Epithelial cell of proximal tubule (primary cell): ENCODE data around the gene RPS24. TPM values are rescaled to one million over a fixed set of nuclear protein-coding genes. Genes with fewer than 3 reads are reported as not detected.
"Not testable (repeated sequence)": the region's sequence is repeated elsewhere in the genome, so short reads cannot be mapped to it uniquely, and the experiment has no call there.

Source experiments
- DNase-seq: peaks from one replicate; pipeline ENCODE4 v3.0.0-alpha.2; 2011; ENCODE audit warnings: low read depth
- H3K4me3 ChIP-seq: 2 replicates; pipeline ENCODE4 v1.5.1; 2011; ENCODE audit warnings: low read depth, mild to moderate bottlenecking, low read length
- total RNA-seq: library from RNA; depleted of rRNA; stranded (reverse); fragments of >200 nt; gene quantifications from 2 replicates; pipeline ENCODE4 v1.2.3, GENCODE V29; 2015
- TF ChIP-seq, protein P1 (sequence below): conservative IDR thresholded peaks from 2 replicates; pipeline ENCODE4 v1.5.1; 2012; ENCODE audit warnings: low read depth, mild to moderate bottlenecking, low read length

RPS24 gene
- total RNA-seq, result 2,369 and 4,093 TPM in 2 replicates

DNA sequence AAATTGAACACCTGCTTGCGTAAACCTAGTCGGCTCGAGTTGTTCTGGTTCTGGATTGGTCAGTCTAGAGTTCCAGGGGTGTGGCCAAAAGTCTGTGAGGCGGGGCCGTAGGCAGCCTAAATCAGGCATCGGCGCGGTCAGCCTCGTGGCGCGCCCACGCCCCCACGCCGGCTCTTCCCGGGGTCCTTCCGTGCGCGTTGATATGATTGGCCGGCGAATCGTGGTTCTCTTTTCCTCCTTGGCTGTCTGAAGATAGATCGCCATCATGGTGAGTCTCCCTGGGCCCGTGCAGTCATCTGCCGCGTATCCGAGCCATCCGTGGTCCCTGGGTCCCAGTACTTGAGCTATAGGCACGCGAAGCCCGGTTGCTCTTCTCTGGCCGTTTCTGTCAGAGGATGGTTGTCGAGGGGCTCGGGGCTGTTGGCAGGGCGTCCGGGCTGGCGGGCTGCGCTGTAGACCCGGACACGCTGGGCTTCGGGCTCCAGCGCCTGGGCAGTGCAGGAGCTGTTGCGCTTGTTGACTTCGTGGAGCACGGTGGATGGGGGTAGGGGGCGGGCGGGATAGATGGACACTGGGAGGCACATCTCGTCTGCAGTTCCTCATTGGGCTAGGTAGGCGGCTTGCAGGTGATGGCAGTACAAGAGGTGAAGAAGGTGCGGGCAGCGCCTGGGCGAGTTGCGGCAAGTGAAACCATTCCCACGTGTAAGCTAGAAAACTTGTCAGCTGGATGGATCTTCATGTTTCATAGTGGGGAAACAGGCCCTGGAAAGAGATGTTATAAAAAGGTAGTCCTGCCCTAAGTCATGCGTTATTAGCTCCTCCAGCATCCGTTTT lies at the start of gene RPS24:
TSS of gene RPS24 (plus strand) at position 227 of the 834 bp plus-strand sequence. CDS start at position 266, 39 bp downstream.
- DNase-seq, result peak; percentile 86
- H3K4me3 ChIP-seq, result peak within 1 kb of the TSS; percentile 95
- TF ChIP-seq, protein P1, sequence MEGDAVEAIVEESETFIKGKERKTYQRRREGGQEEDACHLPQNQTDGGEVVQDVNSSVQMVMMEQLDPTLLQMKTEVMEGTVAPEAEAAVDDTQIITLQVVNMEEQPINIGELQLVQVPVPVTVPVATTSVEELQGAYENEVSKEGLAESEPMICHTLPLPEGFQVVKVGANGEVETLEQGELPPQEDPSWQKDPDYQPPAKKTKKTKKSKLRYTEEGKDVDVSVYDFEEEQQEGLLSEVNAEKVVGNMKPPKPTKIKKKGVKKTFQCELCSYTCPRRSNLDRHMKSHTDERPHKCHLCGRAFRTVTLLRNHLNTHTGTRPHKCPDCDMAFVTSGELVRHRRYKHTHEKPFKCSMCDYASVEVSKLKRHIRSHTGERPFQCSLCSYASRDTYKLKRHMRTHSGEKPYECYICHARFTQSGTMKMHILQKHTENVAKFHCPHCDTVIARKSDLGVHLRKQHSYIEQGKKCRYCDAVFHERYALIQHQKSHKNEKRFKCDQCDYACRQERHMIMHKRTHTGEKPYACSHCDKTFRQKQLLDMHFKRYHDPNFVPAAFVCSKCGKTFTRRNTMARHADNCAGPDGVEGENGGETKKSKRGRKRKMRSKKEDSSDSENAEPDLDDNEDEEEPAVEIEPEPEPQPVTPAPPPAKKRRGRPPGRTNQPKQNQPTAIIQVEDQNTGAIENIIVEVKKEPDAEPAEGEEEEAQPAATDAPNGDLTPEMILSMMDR, result no peak

DNA sequence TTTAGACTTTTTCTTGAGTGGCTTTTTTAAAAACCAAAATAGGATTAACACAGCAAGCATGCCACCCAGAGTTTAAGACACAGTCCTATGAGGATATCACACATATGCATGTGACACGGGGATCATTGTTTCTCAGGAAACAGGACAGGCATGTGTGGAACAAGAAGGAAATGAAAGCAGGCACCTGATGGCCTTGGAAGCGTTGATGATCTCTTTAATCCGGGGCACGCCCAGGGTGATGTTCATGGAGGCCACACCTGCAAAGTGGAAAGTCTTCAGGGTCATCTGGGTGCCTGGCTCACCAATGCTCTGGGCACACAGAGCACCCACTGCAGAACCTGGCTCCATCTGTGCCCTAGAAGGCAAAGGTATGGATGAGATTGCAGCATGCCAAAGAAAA lies 48.7 kb upstream of the RPS24 start:
- TF ChIP-seq, protein P1, result no peak
- DNase-seq, result no peak
- H3K4me3 ChIP-seq, result no peak overlapping the region

DNA sequence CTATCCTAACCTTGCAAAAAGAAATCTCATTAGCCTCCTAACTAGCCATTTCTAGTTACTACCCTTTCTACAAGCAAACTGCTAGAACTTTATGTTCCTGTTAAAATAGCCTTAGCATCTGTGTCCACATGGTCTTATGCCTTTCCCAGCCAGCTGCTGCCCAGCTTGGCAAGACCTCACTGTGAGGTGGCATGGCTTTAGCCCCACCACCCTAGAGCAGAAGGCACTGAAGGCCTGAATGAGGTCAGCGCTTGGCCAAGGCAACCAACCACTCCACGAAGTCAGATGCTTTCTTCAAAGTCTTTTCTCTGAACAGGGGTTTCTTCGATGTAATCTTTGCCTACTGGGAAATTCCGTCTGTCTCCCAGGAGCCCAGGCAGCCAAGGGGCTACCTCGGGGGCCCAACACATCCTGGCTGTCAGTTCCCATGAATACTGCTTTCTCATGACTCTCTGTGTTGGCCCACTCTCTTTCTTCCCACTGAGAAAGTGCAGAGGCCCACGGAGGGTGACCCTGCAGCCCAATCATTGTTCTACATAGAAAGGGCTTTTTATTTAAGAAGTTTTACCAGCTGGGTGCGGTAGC lies 45.9 kb upstream of the RPS24 start:
- no peak overlapping the region for H3K4me3 ChIP-seq
- DNase-seq, result no peak
- TF ChIP-seq, protein P1, result no peak

DNA sequence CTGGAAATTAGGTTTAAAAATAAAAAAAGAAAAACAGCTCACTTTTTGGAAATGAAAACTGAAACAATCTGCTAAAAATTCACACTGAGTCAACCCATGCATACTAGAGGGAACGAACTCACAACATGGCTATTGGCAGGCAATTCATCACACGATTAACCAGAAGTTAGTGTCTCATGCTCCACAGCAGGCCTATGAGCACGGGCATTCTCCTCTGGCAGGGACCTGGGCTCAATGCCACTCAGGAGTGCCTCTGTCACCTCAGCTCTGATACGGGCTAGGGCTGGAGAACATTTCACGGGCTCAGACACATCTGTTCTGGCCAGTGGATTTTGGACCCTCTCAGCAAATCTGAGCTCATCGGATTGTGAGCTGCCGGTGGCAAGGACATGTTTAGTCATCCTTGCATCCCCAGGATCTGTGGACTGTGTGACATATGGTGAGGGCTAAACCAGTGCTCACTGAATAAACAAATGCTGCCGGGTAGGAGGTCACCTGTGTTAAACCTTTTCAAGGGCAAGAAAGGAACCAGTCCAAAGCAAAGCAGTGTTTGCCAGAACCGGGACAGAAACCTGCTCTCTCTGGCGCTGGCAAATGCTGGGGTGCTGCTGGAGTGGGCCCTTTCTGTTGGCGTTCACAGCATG lies 44.5 kb upstream of the RPS24 start:
- TF ChIP-seq, protein P1, result no peak
- no peak for DNase-seq
- no peak overlapping the region for H3K4me3 ChIP-seq

GRCh38 chr10:77993620-77994019 lies 40.0 kb upstream of the RPS24 start:
- DNase-seq, result no peak
- no peak overlapping the region for H3K4me3 ChIP-seq
- TF ChIP-seq, protein P1, result no peak

GRCh38 chr10:77998780-77999179 lies 34.9 kb upstream of the RPS24 start:
- DNase-seq, H3K4me3 ChIP-seq: not testable (repeated sequence)

DNA sequence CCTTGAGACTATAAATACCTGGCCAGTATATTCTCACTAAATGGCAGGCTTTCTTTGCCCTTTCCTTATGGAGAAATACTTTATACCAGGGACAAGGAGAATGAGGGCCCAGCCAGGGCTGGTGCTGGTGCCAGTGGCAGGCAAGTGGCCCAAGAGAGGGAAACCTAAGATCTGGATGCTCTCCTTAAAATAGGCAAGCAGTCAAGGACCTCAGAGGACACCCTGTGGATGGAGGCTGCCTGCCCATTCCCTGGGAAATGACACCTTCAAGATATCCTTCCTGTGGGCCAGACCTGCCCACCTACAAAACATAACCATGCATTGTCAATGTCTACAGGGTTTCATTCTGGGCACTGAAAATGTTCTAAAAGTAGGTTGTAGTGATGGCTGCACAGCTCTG lies 33.5 kb upstream of the RPS24 start:
- TF ChIP-seq, protein P1, result no peak

More for the DNA sequence above, 33.5 kb upstream of the RPS24 start:
- no peak for DNase-seq
- no peak overlapping the region for H3K4me3 ChIP-seq
